Left lung (tissue), 10 donors: ENCODE data around the gene HS3ST5. TPM values are rescaled to one million over a fixed set of nuclear protein-coding genes. Genes with fewer than 3 reads are reported as not detected.
A peak's percentile ranks its signal among the peaks of the same experiment; 100 is the strongest.
"Not testable (repeated sequence)": the region's sequence is repeated elsewhere in the genome, so short reads cannot be mapped to it uniquely, and the experiment has no call there.

Source experiments
- ATAC-seq: fragments of 200-7000 bp; cut with Tn5 transposase; one replicate; pipeline ENCODE4 v1.9.1; 2020; ENCODE audit warnings: moderate library complexity
- DNase-seq, 4 donors: peaks; one replicate each; pipeline ENCODE4 v3.0.0-alpha.2; 2013 to 2020
- H3K27ac ChIP-seq, 2 donors: fragments of 200-600 bp; sonication (generic) in 1 of 2; one replicate each; pipeline versions ENCODE4 v1.5.0 to v1.8.0; 2020 to 2021
- H3K27me3 ChIP-seq, 2 donors: fragments of 200-600 bp; sonication (generic) in 1 of 2; one replicate each; pipeline versions ENCODE4 v1.5.0 to v1.8.0; 2020 to 2021
- H3K36me3 ChIP-seq, 2 donors: fragments of 200-600 bp; sonication (generic) in 1 of 2; one replicate each; pipeline versions ENCODE4 v1.5.0 to v1.8.0; 2020 to 2021
- H3K4me1 ChIP-seq, 2 donors: fragments of 200-600 bp; one replicate each; pipeline ENCODE4 v1.8.0; 2021
- H3K4me3 ChIP-seq, 2 donors: fragments of 200-600 bp; sonication (generic) in 1 of 2; one replicate each; pipeline versions ENCODE4 v1.5.0 to v1.8.0; 2020 to 2021; ENCODE audit warnings: mild to moderate bottlenecking in 1 of 2
- H3K9me3 ChIP-seq, 2 donors: fragments of 200-600 bp; sonication (generic) in 1 of 2; one replicate each; pipeline versions ENCODE4 v1.5.0 to v1.8.0; 2020 to 2021
- CTCF ChIP-seq, 2 donors: fragments of 200-600 bp; sonication (generic) in 1 of 2; IDR thresholded peaks; one replicate each; pipeline versions ENCODE4 v1.5.0 to v1.8.0; 2021; ENCODE audit warnings: antibody characterized with exemption in 2 of 2
- intact Hi-C, 2 donors: fragments of 100-400 bp; cut with DNase I; formaldehyde crosslinking; loops; one replicate each; pipeline versions ENCODE4 v1.11.2 to v1.14.2; 2022
- polyA plus RNA-seq, 6 donors: library from polyadenylated mRNA; unstranded; fragments of 120-200 nt; gene quantifications; one replicate each; pipeline ENCODE4 v1.2.1, GENCODE V29; 2013; ENCODE audit not compliant: insufficient read length in 6 of 6
- total RNA-seq, 2 donors: library from RNA; stranded (reverse); fragmentation: NEBNext Ultra II Directional; extraction: Animal tissue kit (Norgen Biotek cat#: 25700); gene quantifications; one replicate each; pipeline ENCODE4 v1.2.1, GENCODE V29; 2021
- donor health status: DM: no; HTN: yes; CAD: no.
- donor health status: DM: no; HTN: no; CAD: no.

The HS3ST5 gene
- total and polyA plus RNA-seq, 8 donors: 0.06 to 0.33 (median 0.18) TPM; not detected in 1

- H3K4me1 ChIP-seq: no peaks in the 10 kb centered on the region
- no peak overlapping the region for H3K4me3 ChIP-seq
- TF ChIP-seq CTCF (IDR thresholded peaks at IDR 0.05): no peak
- ATAC-seq (no peak), DNase-seq (no peak)
- no peak overlapping the region for H3K27ac ChIP-seq
- H3K36me3 ChIP-seq: no peaks in the 10 kb centered on the region
- no peaks in the 10 kb centered on the region for H3K9me3 ChIP-seq
- H3K27me3 ChIP-seq: no peaks in the 10 kb centered on the region
- intact Hi-C loops: no loop called here
These were observed 309.2 kb downstream of the HS3ST5 start for GRCh38 chr6:114033606-114034005.

- TF ChIP-seq CTCF (IDR thresholded peaks at IDR 0.05): no peak
- H3K36me3 ChIP-seq: no peaks in the 10 kb centered on the region
- ATAC-seq (no peak), DNase-seq (peak in 2 of 4 donors; percentile 21 to 32)
- H3K9me3 ChIP-seq: no peaks in the 10 kb centered on the region
- no peak overlapping the region for H3K4me3 ChIP-seq
- intact Hi-C loops: no loop called here
- no peaks in the 10 kb centered on the region for H3K4me1 ChIP-seq
- H3K27ac ChIP-seq: no peak overlapping the region
- H3K27me3 ChIP-seq: no peaks in the 10 kb centered on the region
These were observed 310.1 kb downstream of the HS3ST5 start for GRCh38 chr6:114032721-114033120.

- no peak overlapping the region for H3K27ac ChIP-seq
These were observed 312.1 kb downstream of the HS3ST5 start for GRCh38 chr6:114030767-114031166.

GRCh38 chr6:114024746-114025145, 318.1 kb downstream of the HS3ST5 start:
- DNase-seq (no peak), ATAC-seq (no peak)
- intact Hi-C loops: no loop called here
- no peak overlapping the region for H3K4me3 ChIP-seq
- H3K27ac ChIP-seq: no peak overlapping the region
- H3K4me1 ChIP-seq: no peaks in the 10 kb centered on the region
- H3K27me3 ChIP-seq: no peaks in the 10 kb centered on the region
- H3K36me3 ChIP-seq: no peaks in the 10 kb centered on the region
- TF ChIP-seq CTCF (IDR thresholded peaks at IDR 0.05): no peak
- no peaks in the 10 kb centered on the region for H3K9me3 ChIP-seq

More at GRCh38 chr6:114030767-114031166, 312.1 kb downstream of the HS3ST5 start:
- no peak for ATAC-seq
- TF ChIP-seq CTCF (IDR thresholded peaks at IDR 0.05): no peak
- intact Hi-C loops: no loop called here
- Histone ChIP-seq H3K36me3 (no peaks in the 10 kb centered on the region), H3K4me1 (no peaks in the 10 kb centered on the region), H3K27me3 (no peaks in the 10 kb centered on the region), H3K4me3 (no peak overlapping the region), H3K9me3 (no peaks in the 10 kb centered on the region)
- no peak for DNase-seq

- Histone ChIP-seq H3K9me3 (no peaks in the 10 kb centered on the region), H3K4me1 (no peaks in the 10 kb centered on the region), H3K4me3 (no peak overlapping the region), H3K27me3 (no peaks in the 10 kb centered on the region), H3K36me3 (no peaks in the 10 kb centered on the region), H3K27ac (no peak overlapping the region)
- DNase-seq (no peak), ATAC-seq (no peak)
- TF ChIP-seq CTCF (IDR thresholded peaks at IDR 0.05): no peak
- intact Hi-C loops: no loop called here
These were observed 322.6 kb downstream of the HS3ST5 start for GRCh38 chr6:114020196-114020595.

- ATAC-seq, intact Hi-C loops, H3K4me3 ChIP-seq, H3K27ac ChIP-seq, H3K4me1 ChIP-seq, DNase-seq, H3K36me3 ChIP-seq, H3K27me3 ChIP-seq, H3K9me3 ChIP-seq: not testable (repeated sequence)
These were observed 325.7 kb downstream of the HS3ST5 start for GRCh38 chr6:114017146-114017545.

GRCh38 chr6:114014106-114014505, 328.7 kb downstream of the HS3ST5 start:
- H3K27ac ChIP-seq, intact Hi-C loops: not testable (repeated sequence)

GRCh38 chr6:114011486-114011885, 331.3 kb downstream of the HS3ST5 start:
- H3K36me3 ChIP-seq, H3K9me3 ChIP-seq, DNase-seq, H3K4me3 ChIP-seq, H3K4me1 ChIP-seq, H3K27me3 ChIP-seq, H3K27ac ChIP-seq, intact Hi-C loops: not testable (repeated sequence)
- ATAC-seq: peak; percentile 26

More at GRCh38 chr6:114014106-114014505, 328.7 kb downstream of the HS3ST5 start:
- not testable (repeated sequence) for H3K4me1 ChIP-seq, H3K36me3 ChIP-seq, DNase-seq, H3K27me3 ChIP-seq, H3K9me3 ChIP-seq, ATAC-seq, H3K4me3 ChIP-seq
